Measurements from ENCODE around the gene TTC7B. TPM values are rescaled to one million over a fixed set of nuclear protein-coding genes. Genes with fewer than 3 reads are reported as not detected.
A peak's percentile ranks its signal among the peaks of the same experiment; 100 is the strongest.

Gene TTC7B
- total RNA-seq, 2 experiments from 2014 or later, result 5.6 to 6.5 TPM

- Mint-ChIP-seq H3K27me3 (ENCODE audit: low read depth) (no peaks in the 10 kb centered on the region), H3K4me3 (no peak overlapping the region), H3K27ac (no peak overlapping the region), H3K4me1 (ENCODE audit: low read depth) (no peaks in the 10 kb centered on the region), H3K9me3 (no peaks in the 10 kb centered on the region), H3K36me3 (ENCODE audit: low read depth) (no peaks in the 10 kb centered on the region)
- intact Hi-C loops (cut with micrococcal nuclease), result no loop called here
- no peak for DNase-seq
- CTCF ChIA-PET, result interaction anchor here (0.7 kb wide), 1 partner anchor 139 kb away, joined by 3 read pairs; no protein-coding TSS in a partner anchor
Measured at GRCh38 chr14:90700933-90701776, 115.1 kb downstream of the TTC7B start.

- Mint-ChIP-seq H3K9me3 (no peaks in the 10 kb centered on the region), H3K27ac (no peak overlapping the region), H3K4me1 (ENCODE audit: low read depth) (no peaks in the 10 kb centered on the region), H3K36me3 (ENCODE audit: low read depth) (no peaks in the 10 kb centered on the region), H3K27me3 (ENCODE audit: low read depth) (no peaks in the 10 kb centered on the region), H3K4me3 (no peak overlapping the region)
- no peak for DNase-seq
- intact Hi-C loops (cut with micrococcal nuclease), result no loop called here
- CTCF ChIA-PET, result interaction anchor here (0.6 to 1.7 kb wide), 6 partner anchors 8 to 297 kb away, joined by 3 to 4 read pairs (median 3); no protein-coding TSS in a partner anchor
Measured at GRCh38 chr14:90699016-90699415, 117.2 kb downstream of the TTC7B start.

GRCh38 chr14:90698379-90698869, 117.8 kb downstream of the TTC7B start:
- Mint-ChIP-seq H3K4me3 (no peak overlapping the region), H3K27me3 (ENCODE audit: low read depth) (no peaks in the 10 kb centered on the region), H3K4me1 (ENCODE audit: low read depth) (no peaks in the 10 kb centered on the region), H3K9me3 (no peaks in the 10 kb centered on the region), H3K27ac (no peak overlapping the region), H3K36me3 (ENCODE audit: low read depth) (no peaks in the 10 kb centered on the region)
- CTCF ChIA-PET, result interaction anchor here (0.6 to 2.4 kb wide), 20 partner anchors 8 to 396 kb away, joined by 3 to 20 read pairs (median 5); no protein-coding TSS in a partner anchor
- no peak for DNase-seq
- intact Hi-C loops (cut with micrococcal nuclease), result no loop called here

- CTCF ChIA-PET, result interaction anchor here (0.7 to 2.8 kb wide), 48 partner anchors 9 to 408 kb away, joined by 3 to 20 read pairs (median 5); no protein-coding TSS in a partner anchor
- intact Hi-C loops (cut with micrococcal nuclease), result loop anchor here (1.0 to 2.0 kb wide), 5 partner anchors 61 to 396 kb away; no protein-coding TSS in a partner anchor
- peak; percentile 91 for DNase-seq
- H3K4me3 Mint-ChIP-seq, result no peak overlapping the region
- H3K36me3 Mint-ChIP-seq (ENCODE audit: low read depth), result no peaks in the 10 kb centered on the region
- no peaks in the 10 kb centered on the region for H3K9me3 Mint-ChIP-seq
- no peak overlapping the region for H3K27ac Mint-ChIP-seq
- H3K27me3 Mint-ChIP-seq (ENCODE audit: low read depth), result no peaks in the 10 kb centered on the region
- no peaks in the 10 kb centered on the region for H3K4me1 Mint-ChIP-seq (ENCODE audit: low read depth)
Measured at GRCh38 chr14:90697577-90698206, 118.5 kb downstream of the TTC7B start.

GRCh38 chr14:90697132-90697531, 119.1 kb downstream of the TTC7B start:
- CTCF ChIA-PET, result interaction anchor here (0.8 to 2.8 kb wide), 48 partner anchors 9 to 441 kb away, joined by 3 to 20 read pairs (median 5); no protein-coding TSS in a partner anchor
- no peak for DNase-seq
- Mint-ChIP-seq H3K27ac (no peak overlapping the region), H3K4me1 (ENCODE audit: low read depth) (no peaks in the 10 kb centered on the region), H3K27me3 (ENCODE audit: low read depth) (no peaks in the 10 kb centered on the region), H3K36me3 (ENCODE audit: low read depth) (no peaks in the 10 kb centered on the region), H3K4me3 (no peak overlapping the region), H3K9me3 (no peaks in the 10 kb centered on the region)
- intact Hi-C loops (cut with micrococcal nuclease), result loop anchor here (1.0 to 2.0 kb wide), 5 partner anchors 62 to 396 kb away; no protein-coding TSS in a partner anchor

- no peak for DNase-seq
- H3K9me3 Mint-ChIP-seq, result no peaks in the 10 kb centered on the region
- no peaks in the 10 kb centered on the region for H3K27me3 Mint-ChIP-seq (ENCODE audit: low read depth)
- H3K4me1 Mint-ChIP-seq (ENCODE audit: low read depth), result no peaks in the 10 kb centered on the region
- no peak overlapping the region for H3K4me3 Mint-ChIP-seq
- intact Hi-C loops (cut with micrococcal nuclease), result loop anchor here (1.0 to 2.0 kb wide), 5 partner anchors 62 to 395 kb away; no protein-coding TSS in a partner anchor
- CTCF ChIA-PET, result interaction anchor here (0.8 to 2.8 kb wide), 50 partner anchors 10 to 441 kb away, joined by 3 to 20 read pairs (median 5); no protein-coding TSS in a partner anchor
- no peaks in the 10 kb centered on the region for H3K36me3 Mint-ChIP-seq (ENCODE audit: low read depth)
- H3K27ac Mint-ChIP-seq, result no peak overlapping the region
Measured at GRCh38 chr14:90696720-90697119, 119.5 kb downstream of the TTC7B start.

- Mint-ChIP-seq H3K27me3 (ENCODE audit: low read depth) (no peaks in the 10 kb centered on the region), H3K4me3 (no peak overlapping the region), H3K9me3 (no peaks in the 10 kb centered on the region), H3K4me1 (ENCODE audit: low read depth) (no peaks in the 10 kb centered on the region), H3K36me3 (ENCODE audit: low read depth) (no peaks in the 10 kb centered on the region), H3K27ac (no peak overlapping the region)
- DNase-seq, result no peak
- CTCF ChIA-PET, result interaction anchor here (0.6 to 2.8 kb wide), 31 partner anchors 9 to 477 kb away, joined by 3 to 20 read pairs (median 5); no protein-coding TSS in a partner anchor
- intact Hi-C loops (cut with micrococcal nuclease), result loop anchor here (2.0 kb wide), 2 partner anchors 63 to 177 kb away; no protein-coding TSS in a partner anchor
Measured at GRCh38 chr14:90695997-90696660, 120.1 kb downstream of the TTC7B start.

GRCh38 chr14:90693413-90693812, 122.8 kb downstream of the TTC7B start:
- Mint-ChIP-seq H3K27ac (no peak overlapping the region), H3K9me3 (no peaks in the 10 kb centered on the region), H3K27me3 (ENCODE audit: low read depth) (no peaks in the 10 kb centered on the region), H3K4me3 (no peak overlapping the region), H3K36me3 (ENCODE audit: low read depth) (no peaks in the 10 kb centered on the region), H3K4me1 (ENCODE audit: low read depth) (no peaks in the 10 kb centered on the region)
- DNase-seq, result no peak
- CTCF ChIA-PET, result interaction anchor here (0.6 kb wide), 1 partner anchor 479 kb away, joined by 7 read pairs; no protein-coding TSS in a partner anchor
- intact Hi-C loops (cut with micrococcal nuclease), result no loop called here

GRCh38 chr14:90692826-90693225, 123.4 kb downstream of the TTC7B start:
- Mint-ChIP-seq H3K36me3 (ENCODE audit: low read depth) (no peaks in the 10 kb centered on the region), H3K4me1 (ENCODE audit: low read depth) (no peaks in the 10 kb centered on the region), H3K4me3 (no peak overlapping the region), H3K27me3 (ENCODE audit: low read depth) (no peaks in the 10 kb centered on the region), H3K9me3 (no peaks in the 10 kb centered on the region), H3K27ac (no peak overlapping the region)
- intact Hi-C loops (cut with micrococcal nuclease), result no loop called here
- CTCF ChIA-PET, result interaction anchor here (0.7 kb wide), 1 partner anchor 391 kb away, joined by 3 read pairs; no protein-coding TSS in a partner anchor
- DNase-seq, result no peak

GRCh38 chr14:90692061-90692460, 124.2 kb downstream of the TTC7B start:
- CTCF ChIA-PET, result interaction anchor here (0.7 kb wide), 1 partner anchor 391 kb away, joined by 3 read pairs; no protein-coding TSS in a partner anchor
- intact Hi-C loops (cut with micrococcal nuclease), result no loop called here
- H3K4me3 Mint-ChIP-seq, result no peak overlapping the region

GRCh38 chr14:90691627-90692026, 124.6 kb downstream of the TTC7B start:
- DNase-seq, result no peak
- Mint-ChIP-seq H3K4me3 (no peak overlapping the region), H3K36me3 (ENCODE audit: low read depth) (no peaks in the 10 kb centered on the region), H3K27me3 (ENCODE audit: low read depth) (no peaks in the 10 kb centered on the region), H3K9me3 (no peaks in the 10 kb centered on the region), H3K4me1 (ENCODE audit: low read depth) (no peaks in the 10 kb centered on the region), H3K27ac (no peak overlapping the region)
- CTCF ChIA-PET, result interaction anchor here (0.6 to 0.7 kb wide), 2 partner anchors 63 to 332 kb away, joined by 3 read pairs; no protein-coding TSS in a partner anchor
- intact Hi-C loops (cut with micrococcal nuclease), result no loop called here

More at GRCh38 chr14:90692061-90692460, 124.2 kb downstream of the TTC7B start:
- Mint-ChIP-seq H3K36me3 (ENCODE audit: low read depth) (no peaks in the 10 kb centered on the region), H3K4me1 (ENCODE audit: low read depth) (no peaks in the 10 kb centered on the region), H3K27ac (no peak overlapping the region), H3K27me3 (ENCODE audit: low read depth) (no peaks in the 10 kb centered on the region), H3K9me3 (no peaks in the 10 kb centered on the region)
- DNase-seq, result no peak

Measured in activated naive CD4-positive, alpha-beta T cell treated with anti-CD3 and anti-CD28 coated beads for 36 hours (primary cell).